CD4-positive, alpha-beta T cell treated with Interleukin-17A for 4 hours (primary cell): ENCODE data around the gene SOX6.
"Not testable (repeated sequence)": the region's sequence is repeated elsewhere in the genome, so short reads cannot be mapped to it uniquely, and the experiment has no call there.

Source experiments
- DNase-seq: peaks from one replicate; pipeline ENCODE4 v3.0.0-alpha.2; 2020; ENCODE audit warnings: mixed read lengths

The SOX6 gene

DNA sequence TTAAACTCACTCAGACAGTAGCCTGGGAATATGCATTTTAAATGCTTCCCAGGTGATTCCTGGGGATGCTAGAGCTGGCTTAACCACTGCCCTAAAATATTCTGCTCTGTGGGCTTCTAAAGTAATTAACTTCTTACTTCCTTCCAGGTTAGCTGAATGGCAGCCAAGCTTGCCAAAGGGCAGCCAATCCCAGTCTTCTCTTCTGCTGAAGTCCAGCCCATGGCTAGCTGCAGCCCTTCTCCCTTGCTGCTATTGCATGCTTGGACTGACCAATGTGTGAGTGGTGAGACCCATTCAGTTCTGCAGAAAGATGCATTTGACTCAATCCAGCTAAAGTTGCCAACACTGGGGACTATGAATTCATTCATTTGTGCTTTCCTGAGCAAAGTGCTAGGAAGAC is 411.9 kb downstream of the SOX6 start:
- no peak for DNase-seq

DNA sequence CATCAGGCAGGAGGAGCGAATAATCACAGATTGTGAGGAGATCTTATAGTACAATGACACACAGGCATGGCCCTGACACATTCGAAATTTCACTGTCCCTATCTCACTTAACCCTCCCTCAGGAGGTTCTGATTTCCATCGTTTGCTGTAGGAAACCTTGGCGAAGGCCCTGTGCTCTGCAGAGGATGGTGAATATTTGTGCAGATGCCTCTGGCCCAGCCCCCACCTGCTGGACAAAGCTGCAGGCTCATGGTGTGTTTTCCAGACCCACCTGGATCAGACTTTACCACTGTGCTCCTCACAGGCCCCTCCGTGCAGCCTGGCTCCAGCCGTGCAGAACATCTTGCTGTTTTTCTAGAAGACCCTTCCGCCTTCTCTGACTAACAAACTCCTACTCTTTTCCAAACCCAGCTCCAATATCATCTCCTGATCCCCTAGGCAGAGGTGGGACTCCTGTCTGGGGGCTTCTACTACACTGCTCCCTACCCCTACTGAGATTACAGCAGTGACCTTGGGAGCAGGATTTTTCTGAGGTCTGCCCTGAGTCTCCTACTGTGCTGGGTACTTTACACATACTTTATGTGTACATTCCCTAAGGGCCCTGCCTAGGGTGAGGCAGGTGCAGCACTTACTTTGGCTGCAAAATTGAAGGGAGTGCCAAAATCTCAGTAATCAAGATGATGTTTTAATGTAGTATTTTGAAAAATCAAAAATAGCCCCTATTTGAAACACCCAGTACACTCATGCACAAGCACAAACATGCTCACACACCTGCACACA is 412.7 kb downstream of the SOX6 start:
- DNase-seq: no peak

DNA sequence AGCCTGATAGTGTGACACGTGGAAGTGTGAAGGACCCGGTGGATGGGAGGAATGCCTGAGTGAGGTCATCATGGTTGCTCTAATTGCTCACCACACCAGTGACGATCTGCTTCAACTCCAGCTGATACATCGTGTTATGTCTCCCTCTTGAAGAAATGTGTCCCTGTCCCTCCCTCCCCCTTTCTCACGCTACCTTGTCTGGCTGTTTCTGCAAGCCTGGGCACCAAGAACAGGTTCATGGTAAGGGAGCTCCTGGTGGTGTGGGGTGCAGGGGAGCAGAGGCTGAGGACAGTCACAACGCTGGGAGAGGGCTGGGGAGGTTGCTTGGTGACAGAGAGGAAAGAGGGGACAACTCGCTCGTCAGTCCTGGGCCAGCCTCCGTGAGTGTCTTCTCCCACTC is 413.4 kb downstream of the SOX6 start:
- DNase-seq: no peak

DNA sequence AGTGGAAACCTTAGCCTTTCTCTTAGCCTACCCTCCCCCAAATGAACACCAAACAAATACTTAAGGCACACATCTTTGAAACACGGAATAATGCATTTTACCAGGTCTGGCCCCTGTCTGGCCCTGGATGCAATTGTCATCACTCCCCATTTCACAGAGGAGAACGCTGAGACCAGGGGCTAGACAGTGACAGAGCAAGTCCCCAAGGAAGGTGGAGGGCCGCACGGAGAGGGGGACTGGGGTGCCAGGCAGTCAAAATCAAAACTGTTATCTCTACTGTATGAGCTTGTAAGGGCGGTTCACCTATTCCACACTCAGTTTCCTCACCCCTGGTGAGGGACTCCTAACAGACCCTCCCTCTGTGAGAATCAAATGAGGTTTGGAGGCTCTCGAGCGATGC is 414.2 kb downstream of the SOX6 start:
- DNase-seq: no peak

DNA sequence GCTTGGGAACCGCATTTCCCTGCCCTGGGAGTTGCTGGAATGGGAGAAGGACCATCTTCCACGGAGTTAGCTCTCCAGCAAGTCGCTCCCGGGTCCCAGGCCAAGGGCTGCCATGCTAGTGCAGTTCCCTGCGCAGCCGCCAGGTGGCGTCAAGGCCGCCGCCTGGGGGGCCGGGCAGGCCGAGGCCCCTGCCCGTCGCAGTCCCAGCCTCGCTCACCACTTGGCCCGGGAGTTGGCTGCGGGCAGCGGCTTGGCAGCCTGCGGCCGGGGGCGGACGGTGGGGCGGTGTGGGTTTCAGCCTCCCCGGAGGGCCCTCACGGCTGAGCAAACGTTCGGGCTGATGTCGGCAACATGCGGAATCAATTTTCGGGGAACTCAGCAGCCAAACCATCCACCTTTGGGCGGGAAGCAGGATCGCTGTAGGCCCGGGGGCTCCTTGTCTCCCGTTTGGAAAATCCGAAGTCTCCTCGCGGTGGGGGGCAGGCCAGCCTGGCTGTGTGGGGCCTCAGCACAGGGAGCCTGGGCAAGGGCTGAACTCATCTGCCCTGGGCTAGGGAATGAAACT is 415.1 kb downstream of the SOX6 start:
- DNase-seq: no peak

DNA sequence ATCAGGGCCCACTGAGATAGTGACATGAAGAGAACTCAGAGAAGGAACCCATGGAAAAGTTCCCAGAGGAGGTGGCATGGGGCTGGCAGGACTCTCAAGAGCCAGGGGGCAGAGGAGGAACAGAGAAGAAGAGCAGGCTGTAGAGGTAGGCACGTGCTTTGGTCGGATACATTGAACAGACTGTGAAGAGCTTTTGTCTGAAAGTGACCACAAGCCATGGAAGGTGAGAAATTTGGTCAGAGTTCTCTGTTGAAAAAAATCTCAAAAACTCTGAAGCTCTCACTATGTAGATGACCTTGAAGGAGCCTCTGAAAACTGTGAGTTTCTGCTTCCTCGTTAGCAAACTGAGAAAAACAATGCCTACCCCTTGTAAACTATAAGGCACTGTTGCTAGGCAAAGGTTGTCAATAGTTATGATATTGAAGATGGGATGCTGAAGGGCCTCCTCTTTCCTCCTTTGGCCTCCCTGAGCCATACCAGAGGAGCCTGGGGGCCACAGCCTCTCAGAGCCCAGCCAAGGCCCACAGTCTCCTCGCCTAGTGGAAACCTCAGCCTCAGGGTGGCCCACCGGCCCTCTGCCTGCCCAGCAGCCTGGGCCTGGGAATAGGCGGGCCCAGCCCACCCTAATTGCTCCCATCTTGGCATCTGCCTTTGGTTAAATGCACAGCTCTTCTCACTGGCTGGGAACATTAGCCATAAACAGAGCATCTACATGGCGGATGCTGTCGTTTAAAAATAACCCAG is 415.7 kb downstream of the SOX6 start:
- DNase-seq: no peak

DNA sequence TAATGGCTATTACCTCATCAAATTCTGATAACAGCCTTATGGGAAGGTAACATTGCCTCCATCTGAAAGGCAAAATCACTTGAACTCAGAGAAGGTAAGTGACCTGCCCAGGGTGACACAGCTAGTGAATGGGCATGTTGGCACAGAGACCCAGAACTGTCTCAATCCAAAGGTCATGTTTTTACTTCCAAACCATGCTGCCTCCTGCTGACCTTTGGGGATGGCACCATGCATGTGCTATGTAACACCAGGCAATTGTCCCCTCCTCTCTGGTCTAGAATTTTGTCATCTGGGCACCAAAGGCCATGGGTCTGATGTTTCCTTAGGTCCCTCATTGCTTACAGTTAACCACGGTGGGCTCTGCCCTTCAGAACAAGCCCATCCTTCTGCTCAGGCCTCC is 417.4 kb downstream of the SOX6 start:
- DNase-seq: no peak

DNA sequence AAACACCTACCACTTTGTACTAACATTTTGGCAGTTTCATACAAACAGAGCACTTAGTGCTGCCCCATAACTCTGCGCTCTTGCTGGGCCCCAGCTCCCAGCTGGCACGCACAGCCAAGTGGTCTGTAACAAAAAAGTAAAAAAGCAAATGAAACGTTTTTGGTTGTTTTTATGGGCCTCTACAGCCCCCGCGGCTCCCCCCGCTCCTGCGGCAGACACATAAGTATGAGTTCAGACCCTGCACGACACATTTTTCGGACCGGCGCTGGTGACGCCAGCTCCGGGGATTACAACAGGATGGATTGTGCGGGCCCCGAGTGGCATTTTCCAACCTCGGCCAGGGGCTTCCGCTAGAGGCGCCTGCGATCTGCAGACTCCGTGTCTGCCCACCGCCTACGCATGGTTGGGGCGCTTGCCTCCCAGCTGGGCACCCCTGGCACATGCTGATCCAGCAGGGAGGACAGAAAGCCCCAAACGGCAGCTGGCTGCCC is 418.2 kb downstream of the SOX6 start:
- DNase-seq: no peak

DNA sequence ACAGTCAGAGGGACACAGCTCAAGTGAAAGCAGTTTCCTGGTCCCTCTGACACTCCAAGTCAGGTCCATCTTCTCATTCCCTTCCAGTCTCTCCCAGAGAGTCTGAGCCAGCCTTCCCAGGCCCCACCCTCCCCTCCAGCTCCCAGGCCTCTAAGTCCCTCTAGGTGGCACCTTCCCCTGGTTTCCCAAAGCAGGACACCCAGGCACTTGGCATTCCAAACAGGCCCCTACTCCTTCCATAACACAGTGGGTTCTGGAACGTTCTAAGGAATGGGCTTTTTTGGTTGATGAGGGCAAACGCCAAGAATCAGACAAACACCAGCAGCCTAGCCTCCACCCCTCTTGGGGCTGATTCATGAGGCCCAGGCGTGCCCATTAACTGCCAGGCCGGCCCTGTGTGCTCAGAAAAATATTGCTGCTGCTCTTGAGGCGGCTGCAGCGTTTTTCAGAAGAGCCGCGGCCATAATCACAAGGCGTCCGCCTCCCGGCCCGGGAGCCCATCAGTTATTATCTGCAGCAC is 418.7 kb downstream of the SOX6 start:
- no peak for DNase-seq

DNA sequence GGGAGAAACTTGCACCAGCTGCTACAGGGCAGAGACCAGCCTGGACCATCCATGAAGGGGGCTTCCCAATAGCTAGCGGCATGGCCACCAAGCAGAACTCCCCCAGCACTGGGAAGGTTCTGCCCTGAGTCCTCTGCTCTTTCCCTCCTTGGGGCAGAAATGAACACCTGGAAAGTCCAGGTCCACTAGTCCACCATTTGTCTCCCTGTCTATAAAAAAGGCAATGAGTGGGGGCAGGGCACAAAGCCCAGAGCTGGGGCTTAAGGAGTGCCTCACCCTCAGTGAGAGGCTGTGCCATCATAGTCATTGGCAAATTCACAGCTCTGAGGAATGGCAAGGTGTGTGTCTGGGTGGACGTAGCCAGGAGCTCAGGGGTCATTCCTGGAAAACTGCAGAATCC is 420.3 kb downstream of the SOX6 start:
- DNase-seq: no peak

DNA sequence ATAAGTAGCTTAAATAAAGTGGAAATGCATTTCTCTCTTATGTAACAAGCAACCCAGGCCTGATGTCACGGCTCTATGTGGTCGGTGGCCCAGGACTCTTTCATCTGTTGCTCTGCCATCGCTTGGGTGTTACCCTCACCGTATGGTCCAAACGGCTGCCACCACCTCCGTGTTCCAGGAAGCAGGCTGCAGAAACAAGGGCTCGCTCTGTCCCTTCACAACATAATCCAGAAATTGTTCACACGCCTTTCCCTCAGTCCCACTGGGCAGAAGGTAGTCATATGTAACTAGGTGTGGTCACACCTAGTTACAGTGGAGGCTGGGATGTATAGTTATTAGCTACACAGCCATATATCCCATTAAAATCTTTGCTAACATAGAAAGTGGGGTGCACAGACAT is 421.0 kb downstream of the SOX6 start:
- no peak for DNase-seq

DNA sequence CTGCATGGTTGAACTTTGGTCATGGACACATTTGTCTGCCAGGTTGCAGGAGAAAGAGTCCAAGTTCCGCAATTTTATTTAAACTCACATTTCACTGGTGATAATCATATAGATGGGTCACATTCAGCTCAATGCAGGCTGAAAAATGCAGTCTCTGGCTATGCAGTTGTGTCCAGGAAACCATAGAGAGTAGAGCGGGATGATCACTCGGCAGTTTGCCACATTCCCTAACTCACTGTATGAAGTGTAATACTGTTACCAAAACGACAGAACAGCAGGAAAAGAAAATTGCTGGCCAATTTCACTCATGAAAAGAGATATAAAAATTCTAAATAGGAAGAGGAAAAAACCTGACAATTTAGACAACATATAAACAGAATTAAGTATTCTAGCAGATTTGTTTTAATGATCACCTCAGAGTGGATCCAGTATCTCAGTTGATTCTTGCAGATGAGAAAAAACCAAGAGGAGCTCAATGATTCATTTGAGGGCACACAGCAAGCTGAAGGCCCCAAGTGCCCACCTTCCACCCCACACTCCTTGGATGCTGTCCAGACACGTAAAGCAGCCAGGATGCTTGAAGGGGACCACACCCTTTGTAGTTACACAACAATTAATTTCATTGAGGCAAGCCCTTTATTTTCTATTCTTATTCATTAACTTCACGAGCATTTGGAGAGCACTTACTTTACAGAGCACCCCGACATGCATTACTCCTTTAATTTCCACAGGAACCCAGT is 422.3 kb downstream of the SOX6 start:
- no peak for DNase-seq

DNA sequence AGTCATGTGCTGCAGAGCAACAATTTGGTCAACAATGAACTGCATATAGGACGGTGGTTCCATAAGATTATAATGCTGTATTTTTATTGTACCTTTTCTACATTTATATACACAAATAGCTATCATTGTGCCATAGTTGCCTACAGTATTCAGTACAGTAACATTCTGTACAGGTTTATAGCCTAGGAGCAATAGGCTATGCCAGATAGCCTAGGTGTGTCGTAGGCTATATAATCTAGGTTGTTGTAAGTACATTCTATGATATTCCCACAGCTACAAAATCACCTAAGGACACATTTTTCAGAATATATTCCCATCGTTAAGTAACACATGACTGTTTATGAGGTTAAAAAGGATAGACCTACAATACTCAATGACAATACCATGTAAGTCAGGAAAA is 423.9 kb downstream of the SOX6 start:
- DNase-seq: no peak

DNA sequence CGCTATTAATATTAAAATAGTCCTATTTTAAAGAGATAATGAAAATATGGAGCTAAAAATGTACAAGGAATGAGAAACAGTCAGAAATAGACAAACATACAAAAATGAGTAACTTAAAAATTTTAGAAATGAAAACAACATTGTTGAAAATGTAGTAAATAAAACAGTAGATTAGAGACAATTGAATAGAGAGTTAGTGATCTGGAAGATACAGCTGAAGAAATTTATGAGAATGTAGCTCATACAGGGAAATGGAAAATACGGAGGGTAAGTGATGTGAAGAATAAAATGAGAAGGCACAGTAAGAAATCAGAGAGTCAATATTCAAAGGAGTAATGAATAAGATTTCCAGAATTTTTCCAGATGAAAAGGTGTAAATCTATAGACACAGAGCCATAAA is 424.8 kb downstream of the SOX6 start:
- no peak for DNase-seq

DNA sequence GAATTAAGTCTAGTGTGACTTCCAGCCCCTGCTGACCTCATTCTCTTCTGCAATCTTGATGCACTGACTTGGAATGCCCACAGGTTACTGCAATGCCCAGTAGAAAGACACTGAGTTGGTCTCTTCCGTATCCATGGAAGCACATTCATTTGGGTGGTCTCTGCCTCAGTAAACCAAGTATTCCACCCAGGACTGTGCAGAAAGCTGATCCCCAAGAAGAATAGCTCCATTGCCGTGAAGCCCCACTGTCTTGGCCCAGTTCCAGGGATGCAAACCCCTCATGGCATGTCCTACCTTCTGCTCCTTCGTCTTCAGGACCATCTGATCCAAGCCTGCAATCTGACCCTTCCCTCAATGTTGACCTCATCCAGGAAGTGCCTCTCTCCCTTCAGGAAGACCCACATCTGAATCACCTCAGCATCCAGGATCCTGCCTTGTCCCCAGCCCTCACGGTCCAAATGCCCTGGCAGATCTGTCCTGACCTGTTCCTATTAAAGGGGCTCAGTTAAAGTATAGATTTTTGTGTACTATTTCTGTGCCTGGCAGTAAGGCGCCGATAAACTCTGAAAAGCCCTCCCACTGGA is 425.8 kb downstream of the SOX6 start:
- no peak for DNase-seq

DNA sequence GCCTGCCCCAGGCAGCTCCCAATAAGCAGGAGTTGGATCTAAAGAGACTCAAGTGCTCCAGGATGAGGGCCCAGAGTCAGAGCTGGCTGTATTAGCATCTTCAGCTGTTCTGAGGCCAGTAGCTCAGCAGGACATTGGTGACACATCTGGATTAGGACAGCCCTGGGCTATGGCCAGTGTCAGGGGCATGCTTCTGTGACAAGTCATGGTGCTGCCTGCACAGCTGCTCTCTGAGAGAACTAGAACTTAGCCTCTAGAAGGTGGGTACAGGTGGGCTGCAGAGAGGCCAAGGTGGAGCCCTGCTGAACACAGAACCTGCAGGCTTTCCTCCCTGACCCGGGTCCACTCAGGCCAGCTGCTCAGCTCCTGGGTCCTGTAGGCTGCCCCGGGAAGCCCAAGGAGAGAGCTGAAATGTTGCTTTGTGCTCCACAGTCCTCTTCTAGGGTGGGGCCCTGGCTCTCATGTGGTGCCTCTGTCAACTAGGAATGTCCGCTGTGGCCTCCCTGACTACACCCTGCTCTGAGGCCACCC is 426.9 kb downstream of the SOX6 start:
- no peak for DNase-seq

DNA sequence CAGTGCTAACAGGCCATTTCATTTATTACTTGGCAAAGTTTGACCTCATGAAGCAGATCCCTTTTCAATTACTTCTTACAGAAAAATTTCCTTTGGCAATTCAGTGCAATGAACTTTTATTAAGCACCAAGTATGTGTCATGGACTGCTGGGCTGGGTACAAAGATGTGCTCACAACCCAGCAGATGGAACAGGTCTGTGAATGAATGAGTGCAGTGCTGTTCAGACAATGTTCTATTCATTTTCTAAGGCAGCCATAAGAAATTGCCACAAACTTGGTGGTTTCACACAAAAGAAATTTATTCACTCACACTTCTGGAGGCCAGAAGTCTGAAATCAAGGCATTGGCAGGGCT is 428.5 kb downstream of the SOX6 start:
- no peak for DNase-seq

DNA sequence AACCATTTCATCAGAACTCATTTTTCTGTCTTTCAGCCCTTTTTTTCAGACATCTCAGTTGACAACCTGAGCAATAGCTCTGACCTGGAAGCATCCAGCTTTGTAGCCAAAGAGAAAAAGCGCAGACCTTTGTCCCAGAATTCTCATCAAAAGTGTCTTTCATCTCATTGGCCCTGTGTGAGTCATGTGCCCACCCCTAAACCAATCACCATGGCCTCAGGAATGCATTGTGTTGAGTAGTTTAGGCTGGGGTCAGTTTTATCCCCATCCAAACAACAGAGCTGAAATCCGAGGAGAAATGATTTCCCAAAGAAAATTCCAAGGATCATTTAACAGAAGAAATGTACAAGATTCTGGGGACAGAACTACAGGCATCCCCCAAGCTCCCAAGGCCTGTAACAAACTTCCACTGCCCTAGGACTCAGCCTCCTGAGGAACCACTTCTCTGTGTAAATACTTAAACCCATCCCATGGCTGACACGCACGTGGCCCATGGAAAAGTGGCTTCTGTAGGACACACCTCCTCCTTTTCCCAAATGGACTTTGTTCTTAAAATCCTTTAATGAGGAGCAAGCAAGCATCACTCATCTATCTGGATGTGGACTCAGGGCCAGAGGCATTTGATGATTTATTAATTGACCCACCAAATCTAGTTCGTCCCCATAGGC is 429.0 kb downstream of the SOX6 start:
- no peak for DNase-seq

DNA sequence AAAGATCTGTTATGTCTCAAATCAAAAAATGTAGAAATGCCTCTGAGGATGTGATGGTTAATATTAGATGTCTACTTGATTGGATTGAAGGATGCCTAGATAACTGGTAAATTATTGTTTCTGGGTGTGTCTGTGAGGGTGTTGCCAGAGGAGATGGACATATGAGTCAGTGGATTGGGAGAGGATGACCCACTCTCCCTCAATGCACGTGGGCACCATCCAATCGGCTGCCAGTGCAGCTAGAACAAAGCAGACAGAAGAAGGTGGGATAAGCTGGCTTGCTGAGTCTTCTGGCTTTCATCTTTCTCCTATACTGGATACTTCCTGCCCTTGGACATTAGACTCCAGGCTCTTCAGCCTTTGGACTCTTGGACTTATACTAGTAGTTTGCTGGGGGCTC is 430.3 kb downstream of the SOX6 start:
- no peak for DNase-seq

DNA sequence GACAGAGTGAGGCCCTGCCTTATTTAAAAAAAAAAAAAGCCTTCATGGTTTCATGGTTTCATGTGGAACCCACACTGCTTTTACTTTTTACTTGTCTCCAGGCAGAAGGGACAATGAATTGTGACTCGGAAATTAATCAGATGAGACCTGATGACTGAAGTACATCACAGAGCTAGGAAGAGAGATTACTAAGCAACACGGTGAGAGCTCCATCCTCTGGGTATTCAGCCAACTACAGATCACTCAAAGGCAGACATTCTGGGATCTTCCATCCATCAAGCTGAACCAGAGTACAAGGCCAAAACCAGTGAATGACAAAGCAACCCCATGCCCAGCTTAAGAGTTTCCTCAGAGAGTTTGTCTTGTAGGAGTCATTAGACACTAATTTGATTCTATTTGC is 433.2 kb downstream of the SOX6 start:
- no peak for DNase-seq

DNA sequence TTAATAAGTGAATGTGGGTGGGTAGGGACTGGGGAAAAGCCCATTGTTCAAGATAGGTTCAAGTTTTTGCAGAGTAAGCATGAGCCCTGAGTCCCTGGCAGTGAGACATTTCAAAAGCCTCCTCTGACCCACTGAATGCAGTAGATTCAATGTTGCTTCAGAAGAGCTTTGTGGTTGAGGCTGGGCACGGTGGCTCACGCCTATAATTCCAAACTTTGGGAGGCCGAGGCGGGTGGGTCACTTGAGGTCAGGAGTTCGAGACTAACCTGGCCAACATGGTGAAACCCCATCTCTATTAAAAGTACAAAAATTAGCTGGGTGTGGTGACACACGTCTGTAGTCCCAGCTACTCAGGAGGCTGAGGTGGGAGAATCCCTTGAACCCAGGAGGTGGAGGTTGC is 433.6 kb downstream of the SOX6 start:
- not testable (repeated sequence) for DNase-seq
